ENCODE measurements around the gene ZMIZ1.
A peak's percentile ranks its signal among the peaks of the same experiment; 100 is the strongest.

Gene ZMIZ1

GRCh38 chr10:79349072-79349491 is 280.3 kb downstream of the ZMIZ1 start:
- DNase-seq: peak in 1 of 2 experiments; percentile 15

GRCh38 chr10:79349766-79350406 is 281.1 kb downstream of the ZMIZ1 start:
- DNase-seq: peak in 1 of 2 experiments; percentile 16

GRCh38 chr10:79350407-79351154 is 281.8 kb downstream of the ZMIZ1 start:
- DNase-seq: peak in 1 of 2 experiments; percentile 17

GRCh38 chr10:79351332-79351731 is 282.6 kb downstream of the ZMIZ1 start:
- peak in 1 of 2 experiments; percentile 13 for DNase-seq

- DNase-seq: peak in 1 of 2 experiments; percentile 16
Measured at GRCh38 chr10:79352035-79352877, 283.5 kb downstream of the ZMIZ1 start.

GRCh38 chr10:79353000-79353406 is 284.2 kb downstream of the ZMIZ1 start:
- DNase-seq: no peak

GRCh38 chr10:79353726-79354125 is 285.0 kb downstream of the ZMIZ1 start:
- no peak for DNase-seq

GRCh38 chr10:79354141-79354540 is 285.4 kb downstream of the ZMIZ1 start:
- DNase-seq: no peak

GRCh38 chr10:79354615-79355014 is 285.8 kb downstream of the ZMIZ1 start:
- DNase-seq: no peak

GRCh38 chr10:79355420-79356017 is 286.8 kb downstream of the ZMIZ1 start:
- DNase-seq: peak in 1 of 2 experiments; percentile 25

- peak in 1 of 2 experiments; percentile 36 for DNase-seq
Measured at GRCh38 chr10:79356104-79356503, 287.3 kb downstream of the ZMIZ1 start.

GRCh38 chr10:79357180-79357579 is 288.4 kb downstream of the ZMIZ1 start:
- DNase-seq: peak in 1 of 2 experiments; percentile 12

- no peak for DNase-seq
Measured at GRCh38 chr10:79358811-79359210, 290.0 kb downstream of the ZMIZ1 start.

- DNase-seq: no peak
Measured at GRCh38 chr10:79359816-79360498, 291.2 kb downstream of the ZMIZ1 start.

- DNase-seq: no peak
Measured at GRCh38 chr10:79360499-79361342, 292.0 kb downstream of the ZMIZ1 start.

- DNase-seq: no peak
Measured at GRCh38 chr10:79361726-79362397, 293.1 kb downstream of the ZMIZ1 start.

Data from activated T-cell treated with anti-CD3 and anti-CD28 coated beads, Interleukin-2, amount 50 U/mL, for 48 hours (primary cell).